Measurements from ENCODE around the gene ARPP21. TPM values are rescaled to one million over a fixed set of nuclear protein-coding genes. Genes with fewer than 3 reads are reported as not detected.

The ARPP21 gene
- total RNA-seq, 6 experiments from 2014 or later: not detected

- TF ChIP-seq CTCF (IDR thresholded peaks at IDR 0.05): no peak
- Mint-ChIP-seq H3K9me3 (peaks cover 47% of the 10 kb centered on the region), H3K4me3 (no peak overlapping the region), H3K4me1 (ENCODE audit: low read depth) (no peaks in the 10 kb centered on the region), H3K27ac (no peak overlapping the region), H3K36me3 (ENCODE audit: low read depth) (no peaks in the 10 kb centered on the region; the same call in 1 of the 2 replicates), H3K27me3 (ENCODE audit: insufficient read depth) (no peaks in the 10 kb centered on the region; the same call in 1 of the 2 replicates)
- DNase-seq: no peak
These were observed 100.7 kb downstream of the ARPP21 start for GRCh38 chr3:35739964-35740527.

- DNase-seq: no peak
- H3K27ac Mint-ChIP-seq: no peak overlapping the region
These were observed 103.9 kb downstream of the ARPP21 start for GRCh38 chr3:35743218-35743617.

GRCh38 chr3:35744419-35744818 lies 105.1 kb downstream of the ARPP21 start:
- no peaks in the 10 kb centered on the region for H3K4me1 Mint-ChIP-seq (ENCODE audit: low read depth)
- no peaks in the 10 kb centered on the region for H3K36me3 Mint-ChIP-seq (ENCODE audit: low read depth)
- H3K27ac Mint-ChIP-seq: no peak overlapping the region
- DNase-seq: no peak
- no peaks in the 10 kb centered on the region for H3K27me3 Mint-ChIP-seq (ENCODE audit: insufficient read depth)
- peaks cover 39% of the 10 kb centered on the region for H3K9me3 Mint-ChIP-seq
- no peak overlapping the region for H3K4me3 Mint-ChIP-seq
- no peak for TF ChIP-seq CTCF (IDR thresholded peaks at IDR 0.05)

More at GRCh38 chr3:35743218-35743617, 103.9 kb downstream of the ARPP21 start:
- no peaks in the 10 kb centered on the region; the same call in 1 of the 2 replicates for H3K27me3 Mint-ChIP-seq (ENCODE audit: insufficient read depth)
- no peaks in the 10 kb centered on the region; the same call in 1 of the 2 replicates for H3K36me3 Mint-ChIP-seq (ENCODE audit: low read depth)
- H3K4me3 Mint-ChIP-seq: no peak overlapping the region
- H3K4me1 Mint-ChIP-seq (ENCODE audit: low read depth): no peaks in the 10 kb centered on the region
- no peak for TF ChIP-seq CTCF (IDR thresholded peaks at IDR 0.05)
- peaks cover 51% of the 10 kb centered on the region for H3K9me3 Mint-ChIP-seq

GRCh38 chr3:35745351-35745750 lies 106.0 kb downstream of the ARPP21 start:
- no peak for TF ChIP-seq CTCF (IDR thresholded peaks at IDR 0.05)
- Mint-ChIP-seq H3K27ac (no peak overlapping the region), H3K27me3 (ENCODE audit: insufficient read depth) (no peaks in the 10 kb centered on the region), H3K36me3 (ENCODE audit: low read depth) (no peaks in the 10 kb centered on the region), H3K4me3 (no peak overlapping the region), H3K9me3 (peaks cover 30% of the 10 kb centered on the region), H3K4me1 (ENCODE audit: low read depth) (no peaks in the 10 kb centered on the region)
- DNase-seq: no peak

GRCh38 chr3:35745802-35746484 lies 106.6 kb downstream of the ARPP21 start:
- no peak for DNase-seq
- H3K36me3 Mint-ChIP-seq (ENCODE audit: low read depth): no peaks in the 10 kb centered on the region
- no peaks in the 10 kb centered on the region for H3K4me1 Mint-ChIP-seq (ENCODE audit: low read depth)
- H3K9me3 Mint-ChIP-seq: peaks cover 30% of the 10 kb centered on the region
- TF ChIP-seq CTCF (IDR thresholded peaks at IDR 0.05): no peak
- H3K27ac Mint-ChIP-seq: no peak overlapping the region
- H3K4me3 Mint-ChIP-seq: no peak overlapping the region
- H3K27me3 Mint-ChIP-seq (ENCODE audit: insufficient read depth): no peaks in the 10 kb centered on the region

All from HFFc6 (cell line).